H1 (cell line): ENCODE measurements around the gene NBDY. TPM values are rescaled to one million over a fixed set of nuclear protein-coding genes. Genes with fewer than 3 reads are reported as not detected.

Source experiments
- CTCF ChIA-PET: fragments of 300-600 bp; sonication (Branson Sonifier 250); formaldehyde crosslinking; loops from one replicate; lab custom pipeline; 2021; ENCODE audit not compliant: partially characterized antibody; lab: Charles Lee
- POLR2A ChIA-PET: fragments of 300-600 bp; sonication (Branson Sonifier 250); formaldehyde crosslinking; loops from one replicate; lab custom pipeline; 2021; ENCODE audit warnings: inconsistent platforms; ENCODE audit not compliant: partially characterized antibody; lab: Charles Lee
- DNase-seq, 2 experiments: peaks; one replicate each; pipeline versions ENCODE4 v3.0.0 to v3.0.0-alpha.2; 2010 to 2022; ENCODE audit warnings: low spot score in 2 of 2, low read depth in 1 of 2, mixed read lengths in 1 of 2
- FAIRE-seq: peaks from 2 replicates; lab custom pipeline; 2011; peaks lifted over from hg19 to GRCh38; lab: Jason Lieb, UNC
- H2AFZ ChIP-seq: 2 replicates; pipeline ENCODE4 v1.8.1; 2012; ENCODE audit warnings: low read length, inconsistent platforms
- H2AK5ac ChIP-seq: 2 replicates; pipeline ENCODE4 v1.6.1; 2013; ENCODE audit warnings: low read depth, low read length
- H2BK120ac ChIP-seq: replicated peaks from 2 replicates; pipeline ENCODE3; 2013; ENCODE audit warnings: low read depth, low read length, inconsistent platforms
- H2BK12ac ChIP-seq: 2 replicates; pipeline ENCODE4 v1.6.1; 2013; ENCODE audit warnings: low read depth, low read length
- H2BK15ac ChIP-seq: 2 replicates; pipeline ENCODE4 v1.6.1; 2013; ENCODE audit warnings: low read length
- H2BK20ac ChIP-seq: 2 replicates; pipeline ENCODE4 v1.6.1; 2013; ENCODE audit warnings: low read length
- H2BK5ac ChIP-seq: 2 replicates; pipeline ENCODE4 v1.6.1; 2013; ENCODE audit warnings: low read depth, low read length
- H3K14ac ChIP-seq: 2 replicates; pipeline ENCODE4 v1.6.1; 2013; ENCODE audit warnings: inconsistent platforms; ENCODE audit not compliant: insufficient read length
- H3K18ac ChIP-seq: 2 replicates; pipeline ENCODE4 v1.6.1; 2013; ENCODE audit warnings: low read length; ENCODE audit errors: extremely low read depth
- H3K23ac ChIP-seq: 2 replicates; pipeline ENCODE4 v1.6.1; 2013; ENCODE audit warnings: inconsistent platforms; ENCODE audit not compliant: insufficient read length
- H3K23me2 ChIP-seq: 2 replicates; pipeline ENCODE4 v1.6.1; 2013; ENCODE audit warnings: low read depth, low read length
- H3K27ac ChIP-seq: 2 replicates; pipeline ENCODE4 v1.6.1; 2011; ENCODE audit warnings: low read depth, low read length, inconsistent platforms
- H3K27me3 ChIP-seq, 4 experiments: replicated peaks in 1 of 4; 1 replicate in 1 of 4; 2 replicates in 3 of 4; pipeline versions ENCODE4 v1.6.1 to v1.8.1; 2011 to 2013; ENCODE audit warnings: low read length in 3 of 4, mild to moderate bottlenecking in 3 of 4, inconsistent platforms in 2 of 4, mixed read lengths in 2 of 4, moderate library complexity in 1 of 4; ENCODE audit not compliant: control insufficient read depth in 3 of 4, insufficient read depth in 3 of 4; ENCODE audit errors: extremely low read depth in 1 of 4
- H3K36me3 ChIP-seq, 4 experiments: 2 replicates each; pipeline versions ENCODE4 v1.6.1 to v1.8.1; 2011 to 2013; ENCODE audit warnings: mild to moderate bottlenecking in 4 of 4, low read length in 3 of 4, moderate library complexity in 2 of 4, control low read depth in 1 of 4, inconsistent platforms in 1 of 4; ENCODE audit not compliant: insufficient read depth in 4 of 4, control insufficient read depth in 2 of 4
- H3K4ac ChIP-seq: replicated peaks from 2 replicates; pipeline ENCODE3; 2013; ENCODE audit warnings: low read length, low read depth, mixed read lengths, inconsistent platforms; ENCODE audit not compliant: insufficient read length
- H3K4me1 ChIP-seq, 4 experiments: replicated peaks in 1 of 4; 1 replicate in 1 of 4; 2 replicates in 3 of 4; pipeline versions ENCODE4 v1.6.1 to v1.8.1; 2011 to 2013; ENCODE audit warnings: low read length in 3 of 4, inconsistent platforms in 2 of 4, mixed read lengths in 1 of 4; ENCODE audit not compliant: insufficient read depth in 4 of 4, control insufficient read depth in 3 of 4
- H3K4me2 ChIP-seq, 2 experiments: 2 replicates each; pipeline versions ENCODE4 v1.6.1 to v1.8.1; 2011 to 2013; ENCODE audit warnings: low read depth in 2 of 2, low read length in 2 of 2, control low read depth in 1 of 2, inconsistent platforms in 1 of 2, mild to moderate bottlenecking in 1 of 2; ENCODE audit not compliant: insufficient read depth in 1 of 2
- H3K4me3 ChIP-seq, 4 experiments: fragments of 200-600, 300-600 bp in 1 of 4; sonication (generic), shearing (Covaris generic), sonication (Bioruptor Twin) in 1 of 4; 2 replicates each; pipeline versions ENCODE4 v1.5.1 to v1.8.1; 2011 to 2016; ENCODE audit warnings: low read length in 4 of 4, low read depth in 3 of 4, control low read depth in 2 of 4, inconsistent platforms in 2 of 4, mild to moderate bottlenecking in 2 of 4, mixed read lengths in 1 of 4, moderate library complexity in 1 of 4; ENCODE audit not compliant: insufficient read depth in 2 of 4; ENCODE audit errors: extremely low read depth in 1 of 4
- H3K56ac ChIP-seq: replicated peaks from 2 replicates; pipeline ENCODE3; 2013; ENCODE audit warnings: low read depth, mild to moderate bottlenecking, mixed read lengths, low read length, inconsistent platforms; ENCODE audit not compliant: insufficient read length
- H3K79me1 ChIP-seq: 2 replicates; pipeline ENCODE4 v1.6.1; 2013; ENCODE audit warnings: low read depth, low read length, control low read depth
- H3K79me2 ChIP-seq, 2 experiments: 2 replicates each; pipeline versions ENCODE4 v1.6.1 to v1.8.1; 2012 to 2013; ENCODE audit warnings: low read length in 2 of 2, mild to moderate bottlenecking in 2 of 2, inconsistent platforms in 1 of 2; ENCODE audit not compliant: insufficient read depth in 2 of 2, control insufficient read depth in 1 of 2
- H3K9ac ChIP-seq, 4 experiments: replicated peaks in 1 of 4; 1 replicate in 1 of 4; 2 replicates in 3 of 4; pipeline versions ENCODE4 v1.6.1 to v1.8.1; 2011 to 2013; ENCODE audit warnings: low read depth in 3 of 4, low read length in 3 of 4, control low read depth in 2 of 4, mild to moderate bottlenecking in 2 of 4, moderate library complexity in 2 of 4, inconsistent platforms in 1 of 4; ENCODE audit errors: extremely low read depth in 1 of 4
- H3K9me3 ChIP-seq, 2 experiments: 2 replicates each; pipeline versions ENCODE4 v1.6.1 to v1.8.1; 2012 to 2013; ENCODE audit warnings: mild to moderate bottlenecking in 2 of 2, moderate library complexity in 2 of 2, control low read depth in 1 of 2, inconsistent platforms in 1 of 2, low read depth in 1 of 2, low read length in 1 of 2, mixed read lengths in 1 of 2; ENCODE audit not compliant: insufficient read depth in 2 of 2
- H4K20me1 ChIP-seq, 2 experiments: replicated peaks in 1 of 2; 2 replicates each; pipeline versions ENCODE3 to v1.8.1; 2011 to 2013; ENCODE audit warnings: inconsistent platforms in 2 of 2, low read length in 2 of 2, mild to moderate bottlenecking in 1 of 2; ENCODE audit not compliant: insufficient read depth in 2 of 2, control insufficient read depth in 1 of 2
- H4K5ac ChIP-seq: 2 replicates; pipeline ENCODE4 v1.6.1; 2013; ENCODE audit warnings: low read length, low read depth, mixed read lengths, inconsistent platforms; ENCODE audit not compliant: insufficient read length
- H4K8ac ChIP-seq: 2 replicates; pipeline ENCODE4 v1.8.0; 2013; ENCODE audit warnings: mild to moderate bottlenecking, moderate library complexity, low read length, inconsistent platforms; ENCODE audit not compliant: insufficient read depth; ENCODE audit errors: extremely low read depth
- H4K91ac ChIP-seq: replicated peaks from 2 replicates; pipeline ENCODE3; 2013; ENCODE audit warnings: low read length, mixed read lengths, inconsistent platforms; ENCODE audit not compliant: insufficient read length
- BACH1 ChIP-seq: IDR thresholded peaks from 2 replicates; pipeline ENCODE4 v1.6.1; 2012; ENCODE audit warnings: low read length, improper control_type of control experiment
- EGR1 ChIP-seq: IDR thresholded peaks from 2 replicates; pipeline ENCODE4 v1.6.1; 2011; ENCODE audit warnings: low read depth, low read length, borderline replicate concordance
- HDAC6 ChIP-seq: IDR thresholded peaks from one replicate; pipeline ENCODE4 v1.7.1; 2012; ENCODE audit warnings: low read depth, mild to moderate bottlenecking, inconsistent platforms, low read length, moderate library complexity
- KDM5A ChIP-seq: fragments of 200-600 bp; IDR thresholded peaks from 2 replicates; pipeline ENCODE4 v1.7.1; 2012; ENCODE audit warnings: mild to moderate bottlenecking, low read length, inconsistent platforms, mixed read lengths
- MAFK ChIP-seq: IDR thresholded peaks from 2 replicates; pipeline ENCODE4 v1.6.1; 2012; ENCODE audit warnings: low read depth, mild to moderate bottlenecking, improper control_type of control experiment, low read length
- POLR2A ChIP-seq, 2 experiments: IDR thresholded peaks; 1 replicate in 1 of 2; 2 replicates in 1 of 2; pipeline ENCODE4 v1.6.1; 2011; ENCODE audit warnings: low read depth in 2 of 2, low read length in 2 of 2, mild to moderate bottlenecking in 2 of 2; ENCODE audit errors: control extremely low read depth in 1 of 2
- POLR2AphosphoS5 ChIP-seq: IDR thresholded peaks from 2 replicates; pipeline ENCODE4 v1.6.1; 2011; ENCODE audit warnings: low read depth, low read length
- SIRT6 ChIP-seq: IDR thresholded peaks from one replicate; pipeline ENCODE4 v1.7.1; 2012; ENCODE audit warnings: low read length, inconsistent platforms
- SP2 ChIP-seq: IDR thresholded peaks from 2 replicates; pipeline ENCODE4 v1.6.1; 2012; ENCODE audit warnings: mild to moderate bottlenecking, low read length, inconsistent platforms
- SP4 ChIP-seq: IDR thresholded peaks from 2 replicates; pipeline ENCODE4 v1.6.1; 2012; ENCODE audit warnings: low read length, inconsistent platforms
- SRF ChIP-seq: IDR thresholded peaks from 2 replicates; pipeline ENCODE4 v1.6.1; 2011; ENCODE audit warnings: mild to moderate bottlenecking, low read depth, low read length, moderate library complexity
- TAF7 ChIP-seq: optimal IDR thresholded peaks from 2 replicates; pipeline ENCODE3; 2011; ENCODE audit warnings: low read depth, mild to moderate bottlenecking, inconsistent platforms, low read length, moderate library complexity, borderline replicate concordance
- YY1 ChIP-seq: IDR thresholded peaks from 2 replicates; pipeline ENCODE4 v1.6.1; 2011; ENCODE audit warnings: low read depth, mild to moderate bottlenecking, low read length
- WGBS, 2 experiments: shearing (Covaris generic) in 1 of 2; methylation state at CpG; one replicate each; pipeline versions ENCODE4 v1.1.6 to v1.1.7; 2013 to 2015; ENCODE audit warnings: low lambda C conversion rate in 2 of 2, mixed read lengths in 2 of 2, inconsistent platforms in 1 of 2, low coverage in 1 of 2, missing lambda C conversion rate in 1 of 2; ENCODE audit not compliant: insufficient replicate concordance in 2 of 2, insufficient coverage in 1 of 2, insufficient read length in 1 of 2; ENCODE audit errors: extremely low coverage in 1 of 2, missing lambda C conversion rate in 1 of 2; 5-methylcytosine and 5-hydroxymethylcytosine counted together
- polyA plus RNA-seq, 7 experiments: library from polyadenylated mRNA; depleted of rRNA in 3 of 7; stranded (reverse) in 5 of 7; unstranded in 2 of 7; fragments of >200 nt in 5 of 7; fragments of 200-250 nt in 2 of 7; gene quantifications; 1 replicate in 5 of 7; 2 replicates in 1 of 7; 4 replicates in 1 of 7; pipeline versions ENCODE4 v1.2.1 to v1.2.3, GENCODE V29; 2011 to 2013; ENCODE audit warnings: missing spikeins in 2 of 7, mixed read lengths in 2 of 7
- total RNA-seq: library from RNA; stranded (reverse); fragmentation: NEBNext Ultra II Directional; extraction: Animal tissue kit (Norgen Biotek cat#: 25700); gene quantifications from 2 replicates; pipeline ENCODE4 v1.2.1, GENCODE V29; 2021
- TF ChIP-seq, protein P1 (sequence below): IDR thresholded peaks from 2 replicates; pipeline ENCODE4 v1.6.1; 2011; ENCODE audit warnings: low read length, improper control_type of control experiment
- TF ChIP-seq, protein P2 (sequence below): IDR thresholded peaks from 2 replicates; pipeline ENCODE4 v1.6.1; 2012; ENCODE audit warnings: inconsistent platforms

The NBDY gene
- total and polyA plus RNA-seq, 2 of the 8 experiments (the other 6 are each of a cell fraction or from before 2014, with no cell fraction given) = 42.3 to 57.8 TPM

DNA sequence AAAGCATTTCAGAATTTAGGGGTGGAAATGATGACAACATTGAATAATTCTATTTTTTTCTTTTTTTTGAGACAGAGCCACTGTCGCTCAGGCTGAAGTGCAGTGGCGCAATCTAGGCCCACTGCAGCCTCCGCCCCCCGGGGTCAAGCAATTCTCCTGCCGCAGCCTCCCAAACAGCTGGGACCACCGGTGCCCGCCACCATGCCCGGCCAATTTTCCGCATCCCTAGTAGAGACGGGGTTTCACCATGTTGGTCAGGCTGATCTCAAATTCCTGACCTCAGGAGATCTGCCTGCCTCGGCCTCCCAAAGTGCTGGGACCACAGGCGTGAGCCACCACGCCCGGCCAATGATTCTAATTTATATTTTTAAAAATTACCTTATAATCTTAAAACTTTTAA lies 7.2 kb downstream of the NBDY start:
- FAIRE-seq = no peak
- TF ChIP-seq SP4 (no peak), KDM5A (no peak), BACH1 (no peak), SRF (no peak), EGR1 (no peak), TAF7 (no peak), SP2 (no peak), HDAC6 (no peak), SIRT6 (no peak), POLR2A (IDR thresholded peaks at IDR 0.05; ENCODE audit: control extremely low read depth in 1 of 2, low read depth in 2 of 2, low read length in 2 of 2) (no peak), POLR2AphosphoS5 (no peak), MAFK (no peak), YY1 (no peak)
- TF ChIP-seq, protein P1, sequence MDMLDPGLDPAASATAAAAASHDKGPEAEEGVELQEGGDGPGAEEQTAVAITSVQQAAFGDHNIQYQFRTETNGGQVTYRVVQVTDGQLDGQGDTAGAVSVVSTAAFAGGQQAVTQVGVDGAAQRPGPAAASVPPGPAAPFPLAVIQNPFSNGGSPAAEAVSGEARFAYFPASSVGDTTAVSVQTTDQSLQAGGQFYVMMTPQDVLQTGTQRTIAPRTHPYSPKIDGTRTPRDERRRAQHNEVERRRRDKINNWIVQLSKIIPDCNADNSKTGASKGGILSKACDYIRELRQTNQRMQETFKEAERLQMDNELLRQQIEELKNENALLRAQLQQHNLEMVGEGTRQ = no peak
- TF ChIP-seq, protein P2, sequence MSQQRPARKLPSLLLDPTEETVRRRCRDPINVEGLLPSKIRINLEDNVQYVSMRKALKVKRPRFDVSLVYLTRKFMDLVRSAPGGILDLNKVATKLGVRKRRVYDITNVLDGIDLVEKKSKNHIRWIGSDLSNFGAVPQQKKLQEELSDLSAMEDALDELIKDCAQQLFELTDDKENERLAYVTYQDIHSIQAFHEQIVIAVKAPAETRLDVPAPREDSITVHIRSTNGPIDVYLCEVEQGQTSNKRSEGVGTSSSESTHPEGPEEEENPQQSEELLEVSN = no peak

More for the DNA sequence above, 7.2 kb downstream of the NBDY start:
- Histone ChIP-seq H3K4me1 (no peaks in the 10 kb centered on the region), H3K79me1 (no peaks in the 10 kb centered on the region), H3K27me3 (no peaks in the 10 kb centered on the region), H3K18ac (no peak overlapping the region), H3K4ac (no peak overlapping the region), H3K9me3 (no peaks in the 10 kb centered on the region), H4K5ac (no peak overlapping the region), H3K27ac (no peak overlapping the region), H3K23me2 (no peaks in the 10 kb centered on the region), H4K8ac (no peak overlapping the region), H2AFZ (no peak overlapping the region), H2BK15ac (no peak overlapping the region), H4K20me1 (no peaks in the 10 kb centered on the region), H4K91ac (no peak overlapping the region), H3K23ac (no peak overlapping the region), H2BK120ac (no peak overlapping the region), H3K56ac (no peak overlapping the region), H2AK5ac (no peak overlapping the region), H2BK12ac (no peak overlapping the region), H3K4me2 (no peak overlapping the region), H3K79me2 (peaks cover 0 to 61% of the 10 kb centered on the region in 2 experiments; a peak in 2 of 4 replicates), H2BK20ac (no peak overlapping the region), H3K14ac (no peak overlapping the region), H3K36me3 (peaks cover 0 to 6% (median 3%) of the 10 kb centered on the region in 4 experiments; a peak in 4 of 8 replicates), H3K4me3 (no peak overlapping the region), H2BK5ac (no peak overlapping the region), H3K9ac (no peak overlapping the region)
- CTCF ChIA-PET = no interaction called here
- WGBS, 2 experiments = 97% methylated on average over 13 of the region's 14 CpGs; no CpG with 5 or more reads in 1 of the 2 experiments
- POLR2A ChIA-PET = no interaction called here
- no peak for DNase-seq
